ENCODE results near the gene HEY2. TPM values are rescaled to one million over a fixed set of nuclear protein-coding genes. Genes with fewer than 3 reads are reported as not detected.
A peak's percentile ranks its signal among the peaks of the same experiment; 100 is the strongest.

HEY2 gene
- total and polyA plus RNA-seq, 7 donors, result 4.2 to 80.5 (median 5.5) TPM

DNA sequence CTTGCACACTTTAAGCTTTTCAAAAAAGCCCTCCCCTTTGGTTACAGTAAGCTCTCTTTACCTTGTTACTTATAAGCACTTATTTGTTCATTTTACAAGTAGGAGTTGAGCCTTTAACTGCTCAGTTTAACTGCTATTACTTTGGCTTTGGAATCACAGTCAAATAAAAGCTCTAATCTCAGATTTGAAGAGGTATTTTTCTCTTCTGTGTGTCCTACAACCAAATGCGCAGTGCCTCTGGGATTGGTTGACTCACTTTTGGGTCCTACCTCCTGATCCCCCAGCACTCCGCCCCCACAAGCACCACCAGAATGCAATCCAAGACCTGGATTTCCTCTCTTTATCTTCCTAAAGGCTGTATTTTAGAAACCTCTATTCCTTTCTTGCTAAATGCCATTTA is 43.8 kb downstream of the HEY2 start:
- intact Hi-C loops (cut with DNase I), result loop anchor here (5.0 kb wide), 3 partner anchors 64 to 179 kb away; partner anchors contain the start of gene HINT3 (in 1 of the 2)
- TF ChIP-seq, protein P1, sequence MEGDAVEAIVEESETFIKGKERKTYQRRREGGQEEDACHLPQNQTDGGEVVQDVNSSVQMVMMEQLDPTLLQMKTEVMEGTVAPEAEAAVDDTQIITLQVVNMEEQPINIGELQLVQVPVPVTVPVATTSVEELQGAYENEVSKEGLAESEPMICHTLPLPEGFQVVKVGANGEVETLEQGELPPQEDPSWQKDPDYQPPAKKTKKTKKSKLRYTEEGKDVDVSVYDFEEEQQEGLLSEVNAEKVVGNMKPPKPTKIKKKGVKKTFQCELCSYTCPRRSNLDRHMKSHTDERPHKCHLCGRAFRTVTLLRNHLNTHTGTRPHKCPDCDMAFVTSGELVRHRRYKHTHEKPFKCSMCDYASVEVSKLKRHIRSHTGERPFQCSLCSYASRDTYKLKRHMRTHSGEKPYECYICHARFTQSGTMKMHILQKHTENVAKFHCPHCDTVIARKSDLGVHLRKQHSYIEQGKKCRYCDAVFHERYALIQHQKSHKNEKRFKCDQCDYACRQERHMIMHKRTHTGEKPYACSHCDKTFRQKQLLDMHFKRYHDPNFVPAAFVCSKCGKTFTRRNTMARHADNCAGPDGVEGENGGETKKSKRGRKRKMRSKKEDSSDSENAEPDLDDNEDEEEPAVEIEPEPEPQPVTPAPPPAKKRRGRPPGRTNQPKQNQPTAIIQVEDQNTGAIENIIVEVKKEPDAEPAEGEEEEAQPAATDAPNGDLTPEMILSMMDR (IDR thresholded peaks at IDR 0.05), result no peak
- Histone ChIP-seq H3K4me3 (peak overlapping the region; percentile 12), H3K36me3 (ENCODE audit: insufficient read depth in 1 of 2, low read depth in 1 of 2) (peaks cover 0 to 4% of the 10 kb centered on the region in 2 donors), H3K9me3 (no peaks in the 10 kb centered on the region), H3K4me1 (peaks cover 13% of the 10 kb centered on the region), H3K27me3 (ENCODE audit: insufficient read depth in 3 of 3, low read length in 2 of 3) (no peaks in the 10 kb centered on the region), H3K27ac (no peak overlapping the region)
- 83 to 95% (median 89%) methylated on average over 2 of the region's 2 CpGs for whole genome bisulfite sequencing, 3 donors
- DNase-seq, result no peak
- no peak for ATAC-seq

DNA sequence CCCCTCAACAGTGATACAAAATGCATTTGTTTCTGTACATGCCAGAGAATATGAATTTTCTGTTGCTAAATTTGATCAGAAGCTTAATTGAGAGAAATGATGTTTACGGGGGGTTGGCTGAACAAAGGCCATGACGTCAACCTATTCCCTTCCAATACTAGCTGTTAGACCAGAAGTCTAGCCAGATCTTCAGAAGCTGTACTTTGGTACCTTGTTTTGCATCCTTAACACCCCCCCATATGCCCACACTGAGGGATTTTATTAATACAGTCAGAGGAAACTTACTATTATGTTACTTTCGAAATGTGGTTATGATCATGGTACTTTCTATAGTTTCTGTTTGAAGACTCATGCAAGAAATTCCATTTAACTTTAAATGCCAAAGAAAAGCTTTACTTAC is 44.4 kb downstream of the HEY2 start:
- intact Hi-C loops (cut with DNase I), result loop anchor here (5.0 kb wide), 3 partner anchors 63 to 178 kb away; partner anchors contain the start of gene HINT3 (in 1 of the 2)
- ATAC-seq (no peak), DNase-seq (no peak)
- Histone ChIP-seq H3K27ac (no peak overlapping the region), H3K4me1 (peaks cover 13% of the 10 kb centered on the region), H3K9me3 (no peaks in the 10 kb centered on the region), H3K27me3 (ENCODE audit: insufficient read depth in 3 of 3, low read length in 2 of 3) (no peaks in the 10 kb centered on the region), H3K4me3 (no peak overlapping the region), H3K36me3 (ENCODE audit: insufficient read depth in 1 of 2, low read depth in 1 of 2) (peaks cover 0 to 4% of the 10 kb centered on the region in 2 donors)
- WGBS, 3 donors, result 74 to 79% (median 77%) methylated on average over 3 of the region's 3 CpGs
- TF ChIP-seq, protein P1 (IDR thresholded peaks at IDR 0.05), result no peak

- Histone ChIP-seq H3K36me3 (ENCODE audit: insufficient read depth in 1 of 2, low read depth in 1 of 2) (peaks cover 0 to 4% of the 10 kb centered on the region in 2 donors), H3K27ac (no peak overlapping the region), H3K4me1 (peaks cover 9% of the 10 kb centered on the region), H3K9me3 (no peaks in the 10 kb centered on the region), H3K27me3 (ENCODE audit: insufficient read depth in 3 of 3, low read length in 2 of 3) (no peaks in the 10 kb centered on the region), H3K4me3 (no peak overlapping the region)
- ATAC-seq, result no peak
- no peak for DNase-seq
- intact Hi-C loops (cut with DNase I), result loop anchor here (5.0 kb wide), 3 partner anchors 63 to 178 kb away; partner anchors contain the start of gene HINT3 (in 1 of the 2)
- TF ChIP-seq, protein P1 (IDR thresholded peaks at IDR 0.05), result no peak
- WGBS, 3 donors, result 87 to 92% (median 92%) methylated on average over 5 of the region's 5 CpGs
These were observed 45.1 kb downstream of the HEY2 start for GRCh38 chr6:125794342-125795137.

DNA sequence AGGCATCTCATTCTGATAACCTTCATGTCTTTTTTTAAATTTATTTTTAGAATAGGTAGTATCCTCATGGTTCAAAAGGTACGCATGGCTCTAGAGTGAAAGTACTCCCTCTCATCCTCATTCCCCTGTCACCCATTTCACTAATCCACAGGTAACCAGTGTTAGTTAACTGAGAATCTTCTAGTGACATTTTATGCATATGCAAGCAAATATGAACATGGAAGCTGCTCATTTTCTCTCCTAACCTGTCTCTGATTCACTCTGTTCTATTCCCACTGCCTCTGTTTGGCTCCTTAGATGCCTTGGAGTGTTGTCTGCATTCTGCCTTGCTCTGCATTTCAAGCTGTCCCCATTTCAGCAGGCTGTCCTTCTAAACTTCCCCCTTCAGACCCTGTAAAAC is 45.9 kb downstream of the HEY2 start:
- Histone ChIP-seq H3K9me3 (no peaks in the 10 kb centered on the region), H3K27ac (no peak overlapping the region), H3K36me3 (ENCODE audit: insufficient read depth in 1 of 2, low read depth in 1 of 2) (peaks cover 0 to 4% of the 10 kb centered on the region in 2 donors), H3K4me3 (no peak overlapping the region), H3K4me1 (peaks cover 4% of the 10 kb centered on the region), H3K27me3 (ENCODE audit: insufficient read depth in 3 of 3, low read length in 2 of 3) (no peaks in the 10 kb centered on the region)
- no peak for ATAC-seq
- WGBS, 3 donors, result 97 to 100% (median 98%) methylated on average over 1 of the region's 1 CpG
- no peak for DNase-seq
- TF ChIP-seq, protein P1 (IDR thresholded peaks at IDR 0.05), result no peak
- intact Hi-C loops (cut with DNase I), result no loop called here

Measured in psoas muscle (tissue), 8 donors.